Cardiac muscle cell (in vitro differentiated cells and primary cell): Measurements from ENCODE around the gene VWDE. TPM values are rescaled to one million over a fixed set of nuclear protein-coding genes. Genes with fewer than 3 reads are reported as not detected.
"Not testable (repeated sequence)": the region's sequence is repeated elsewhere in the genome, so short reads cannot be mapped to it uniquely, and the experiment has no call there.

Experiments used
- DNase-seq, 2 donors: peaks; one replicate each; pipeline versions ENCODE4 v3.0.0 to v3.0.0-alpha.2; 2010 to 2017; ENCODE audit warnings: low read depth in 1 of 2, low spot score in 1 of 2
- H3K27ac ChIP-seq: fragments of 200-600 bp; sonication (generic); 2 replicates; pipeline ENCODE4 v1.5.1; 2016
- H3K27me3 ChIP-seq: fragments of 200-600 bp; sonication (generic); 2 replicates; pipeline ENCODE4 v1.6.0; 2016; ENCODE audit warnings: control low read depth
- H3K36me3 ChIP-seq: fragments of 200-600 bp; sonication (generic); 2 replicates; pipeline ENCODE4 v1.5.1; 2016; ENCODE audit warnings: control low read depth
- H3K4me1 ChIP-seq: fragments of 200-600 bp; sonication (generic); 2 replicates; pipeline ENCODE4 v1.8.1; 2017; ENCODE audit warnings: low read depth, mild to moderate bottlenecking, mixed run types
- H3K4me3 ChIP-seq: fragments of 200-600 bp; sonication (generic); 2 replicates; pipeline ENCODE4 v1.5.1; 2016; ENCODE audit warnings: mild to moderate bottlenecking
- H3K9me3 ChIP-seq: fragments of 200-600 bp; sonication (generic); 2 replicates; pipeline ENCODE4 v1.5.1; 2017; ENCODE audit warnings: low read depth, mild to moderate bottlenecking, control low read depth
- CTCF ChIP-seq: IDR thresholded peaks from 2 replicates; pipeline ENCODE4 v1.5.1; 2012; ENCODE audit warnings: low read depth, mild to moderate bottlenecking, low read length
- polyA plus RNA-seq: library from polyadenylated mRNA; unstranded; fragments of >200 nt; fragmentation: Nextera tagmentation; extraction: Ambion mirVana; gene quantifications from 2 replicates; pipeline ENCODE4 v1.2.1, GENCODE V29; 2016
- total RNA-seq: library from RNA; depleted of rRNA; stranded (reverse); fragments of >200 nt; gene quantifications from 2 replicates; pipeline ENCODE4 v1.2.3, GENCODE V29; 2016

VWDE gene
- total RNA-seq (46.3 and 95.8 TPM in 2 replicates), polyA plus RNA-seq (51.5 and 104 TPM in 2 replicates)

GRCh38 chr7:12403287-12404181, at the start of gene VWDE:
TSS of gene VWDE (minus strand) at chr7:12403865. CDS start at chr7:12403716, 149 bp downstream.
- no peak for TF ChIP-seq CTCF
- DNase-seq: peak; percentile 13 to 90
- peak within 1 kb of the TSS; percentile 64 for H3K27ac ChIP-seq
- no peaks in the 10 kb centered on the region for H3K27me3 ChIP-seq
- no peaks in the 10 kb centered on the region for H3K9me3 ChIP-seq
- H3K36me3 ChIP-seq: no peaks in the 10 kb centered on the region
- H3K4me1 ChIP-seq: peaks cover 16% of the 10 kb centered on the region
- peak within 1 kb of the TSS; percentile 42 for H3K4me3 ChIP-seq

GRCh38 chr7:12453136-12453535, 49.5 kb upstream of the VWDE start:
- not testable (repeated sequence) for H3K36me3 ChIP-seq, H3K9me3 ChIP-seq, DNase-seq, H3K4me3 ChIP-seq, H3K4me1 ChIP-seq, H3K27me3 ChIP-seq, H3K27ac ChIP-seq

DNA sequence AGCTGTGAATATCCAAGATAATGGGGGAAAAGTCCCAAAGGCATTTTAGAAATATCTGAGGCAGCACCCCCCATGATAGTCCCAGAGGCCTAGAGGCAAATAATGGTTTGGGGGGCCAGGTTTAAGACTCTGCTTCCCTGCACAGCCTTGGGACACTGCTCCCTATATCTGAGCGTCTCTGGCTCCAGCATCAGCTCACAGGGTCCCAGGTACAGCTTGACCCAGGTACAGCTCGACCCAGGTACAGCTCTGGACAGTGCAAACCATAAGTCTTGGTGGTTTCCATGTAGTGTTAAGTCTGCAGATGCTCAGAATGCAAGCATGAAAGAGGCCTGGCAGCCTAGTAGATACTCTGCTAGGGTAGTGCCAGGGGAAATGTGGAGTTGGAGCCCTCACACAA, 47.0 kb upstream of the VWDE start:
- DNase-seq: no peak
- Histone ChIP-seq H3K9me3 (no peaks in the 10 kb centered on the region), H3K27ac (no peak overlapping the region), H3K27me3 (no peaks in the 10 kb centered on the region), H3K36me3 (no peaks in the 10 kb centered on the region), H3K4me1 (no peaks in the 10 kb centered on the region), H3K4me3 (no peak overlapping the region)
- no peak for TF ChIP-seq CTCF

DNA sequence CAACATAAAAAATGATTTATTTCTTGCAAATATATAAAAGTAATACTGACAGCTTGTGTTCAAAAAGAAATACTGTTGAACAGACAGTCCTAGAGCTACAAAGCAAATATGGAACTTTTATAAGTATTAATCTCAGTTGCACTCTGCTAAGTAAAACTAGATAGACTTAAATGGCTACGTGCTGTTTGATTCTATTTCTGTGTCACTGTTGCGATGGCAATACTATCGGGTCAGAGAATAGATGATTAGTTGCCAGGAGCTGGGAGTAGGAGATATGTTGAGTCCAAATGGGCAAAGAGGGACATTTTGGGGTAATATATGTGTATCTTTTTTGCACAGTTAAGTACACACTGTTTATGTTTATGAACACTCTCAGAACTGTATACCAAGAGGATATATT, 41.1 kb upstream of the VWDE start:
- DNase-seq: no peak
- TF ChIP-seq CTCF: no peak
- Histone ChIP-seq H3K4me3 (no peak overlapping the region), H3K4me1 (no peaks in the 10 kb centered on the region), H3K9me3 (no peaks in the 10 kb centered on the region), H3K27me3 (no peaks in the 10 kb centered on the region), H3K27ac (no peak overlapping the region), H3K36me3 (no peaks in the 10 kb centered on the region)

DNA sequence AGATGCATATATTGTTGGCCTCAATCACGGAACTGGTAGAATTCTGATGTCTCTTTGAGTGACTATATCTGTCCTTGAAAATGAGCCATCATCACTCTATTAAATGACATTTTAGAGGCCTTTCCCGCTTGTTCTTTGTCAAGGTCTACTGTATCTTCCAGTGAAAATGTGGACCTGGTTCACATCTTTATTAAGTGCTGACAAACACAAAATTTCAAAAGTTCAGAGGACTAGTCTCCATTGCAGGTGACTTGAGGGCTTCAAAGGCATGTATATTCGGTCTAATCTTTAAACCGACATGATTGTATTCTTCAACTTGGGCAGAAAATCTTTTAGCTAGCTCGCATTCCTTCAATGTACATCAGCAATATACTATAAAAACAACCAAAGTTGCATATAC, 36.6 kb upstream of the VWDE start:
- H3K4me3 ChIP-seq: no peak overlapping the region
- H3K27me3 ChIP-seq: no peaks in the 10 kb centered on the region
- no peaks in the 10 kb centered on the region for H3K36me3 ChIP-seq
- DNase-seq: no peak
- TF ChIP-seq CTCF: no peak
- no peak overlapping the region for H3K27ac ChIP-seq
- H3K9me3 ChIP-seq: no peaks in the 10 kb centered on the region
- H3K4me1 ChIP-seq: no peaks in the 10 kb centered on the region

GRCh38 chr7:12436896-12437535, 33.4 kb upstream of the VWDE start:
- peak; percentile 5 to 47 for DNase-seq
- no peak for TF ChIP-seq CTCF

More at GRCh38 chr7:12436896-12437535, 33.4 kb upstream of the VWDE start:
- H3K27me3 ChIP-seq: no peaks in the 10 kb centered on the region
- H3K4me1 ChIP-seq: no peaks in the 10 kb centered on the region
- H3K36me3 ChIP-seq: no peaks in the 10 kb centered on the region
- no peak overlapping the region for H3K27ac ChIP-seq
- H3K9me3 ChIP-seq: no peaks in the 10 kb centered on the region
- no peak overlapping the region for H3K4me3 ChIP-seq
